GM12878 (cell line): ENCODE measurements around the gene ANKMY1. TPM values are rescaled to one million over a fixed set of nuclear protein-coding genes. Genes with fewer than 3 reads are reported as not detected.

Experiments used
- ATAC-seq: fragments of 200-7000 bp; cut with Tn5 transposase; 3 replicates; pipeline ENCODE4 v1.9.1; 2020; ENCODE audit warnings: mild to moderate bottlenecking, moderate library complexity
- BruUV-seq: library from RNA; stranded (reverse); fragments of 400-500 nt; replicated peaks from 2 replicates; lab custom pipeline; 2021; lab: Mats Ljungman, UMichigan
- CTCF ChIA-PET: fragments of 300-600 bp; sonication (Branson Sonifier 250); formaldehyde crosslinking; extraction: SDS; loops from one replicate; lab custom pipeline; 2021; ENCODE audit warnings: inconsistent platforms; lab: Yijun Ruan, JAX
- POLR2A ChIA-PET: fragments of 350-600 bp; formaldehyde crosslinking; extraction: SDS; loops from one replicate; lab custom pipeline; 2021; ENCODE audit warnings: inconsistent platforms; lab: Charles Lee
- RAD21 ChIA-PET: fragments of 300-600 bp; sonication (Branson Sonifier 250); formaldehyde crosslinking; loops from one replicate; lab custom pipeline; 2023; ENCODE audit warnings: antibody characterized with exemption; ENCODE audit not compliant: unreplicated experiment; lab: Charles Lee
- SMC1A ChIA-PET: fragments of 300-600 bp; sonication (Branson Sonifier 250); formaldehyde crosslinking; loops from one replicate; lab custom pipeline; 2023; ENCODE audit not compliant: unreplicated experiment, uncharacterized antibody; lab: Charles Lee
- DNase-seq: peaks from one replicate; pipeline ENCODE4 v3.0.0-alpha.2; 2011; ENCODE audit warnings: low read depth, low spot score
- FAIRE-seq: peaks from 3 replicates; lab custom pipeline; 2011; peaks lifted over from hg19 to GRCh38; lab: Jason Lieb, UNC
- H2AFZ ChIP-seq: 2 replicates; pipeline ENCODE4 v1.6.0; 2011; ENCODE audit warnings: low read depth, low read length, control low read depth; ENCODE audit not compliant: control insufficient read depth
- H3K27ac ChIP-seq: 2 replicates; pipeline ENCODE4 v1.5.1; 2011; ENCODE audit warnings: control low read depth; ENCODE audit not compliant: control insufficient read depth, insufficient read depth
- H3K27me3 ChIP-seq, 2 experiments: replicated peaks in 1 of 2; 2 replicates each; pipeline versions ENCODE4 v1.6.0 to v1.6.1; 2011; ENCODE audit warnings: low read length in 1 of 2; ENCODE audit not compliant: control insufficient read depth in 2 of 2, insufficient read depth in 2 of 2
- H3K36me3 ChIP-seq, 2 experiments: 2 replicates each; pipeline ENCODE4 v1.5.1; 2011; ENCODE audit warnings: low read length in 1 of 2; ENCODE audit not compliant: control insufficient read depth in 2 of 2, insufficient read depth in 2 of 2
- H3K4me1 ChIP-seq: 2 replicates; pipeline ENCODE4 v1.6.1; 2011; ENCODE audit warnings: mild to moderate bottlenecking, low read length, moderate library complexity, mixed read lengths; ENCODE audit not compliant: control insufficient read depth, insufficient read depth
- H3K4me2 ChIP-seq: 2 replicates; pipeline ENCODE4 v1.6.0; 2011; ENCODE audit warnings: control low read depth; ENCODE audit not compliant: control insufficient read depth, insufficient read depth
- H3K4me3 ChIP-seq: fragments of 200-600 bp; sonication (generic); 2 replicates; pipeline ENCODE4 v1.5.1; 2016
- H3K79me2 ChIP-seq: 2 replicates; pipeline ENCODE4 v1.6.0; 2011; ENCODE audit warnings: low read length; ENCODE audit not compliant: control insufficient read depth, insufficient read depth
- H3K9ac ChIP-seq: 2 replicates; pipeline ENCODE4 v1.8.0; 2011; ENCODE audit warnings: low read length, control low read depth, mixed read lengths; ENCODE audit not compliant: control insufficient read depth, insufficient read depth
- H3K9me3 ChIP-seq: replicated peaks from 3 replicates; pipeline ENCODE4 v1.5.1; 2011; ENCODE audit warnings: mild to moderate bottlenecking, low read length; ENCODE audit not compliant: control insufficient read depth, insufficient read depth
- H4K20me1 ChIP-seq: 2 replicates; pipeline ENCODE4 v1.6.0; 2011; ENCODE audit not compliant: control insufficient read depth, insufficient read depth
- EP300 ChIP-seq, 2 experiments: fragments of 150-350 bp in 1 of 2; IDR thresholded peaks; 2 replicates each; pipeline ENCODE4 v1.6.1; 2011 to 2012; ENCODE audit warnings: low read depth in 2 of 2, low read length in 2 of 2, borderline replicate concordance in 1 of 2, improper control_type of control experiment in 1 of 2, inconsistent platforms in 1 of 2; ENCODE audit not compliant: control insufficient read depth in 1 of 2
- MTA2 ChIP-seq: fragments of 450-650 bp; IDR thresholded peaks from 2 replicates; pipeline ENCODE4 v1.6.1; 2016; ENCODE audit warnings: low read depth, mild to moderate bottlenecking, moderate library complexity
- POLR2AphosphoS2 ChIP-seq: IDR thresholded peaks from 2 replicates; pipeline ENCODE4 v1.6.1; 2011; ENCODE audit warnings: low read depth, mild to moderate bottlenecking, low read length, improper control_type of control experiment, moderate library complexity
- SKIL ChIP-seq: fragments of 450-650 bp; IDR thresholded peaks from 2 replicates; pipeline ENCODE4 v1.6.1; 2017; ENCODE audit warnings: mild to moderate bottlenecking, low read depth, inconsistent platforms; ENCODE audit not compliant: poor library complexity, severe bottlenecking
- SUPT20H ChIP-seq: IDR thresholded peaks from 2 replicates; pipeline ENCODE4 v1.6.1; 2011; ENCODE audit warnings: low read depth, mild to moderate bottlenecking, low read length, moderate library complexity, borderline replicate concordance; ENCODE audit not compliant: control insufficient read depth
- WGBS: methylation state at CpG from one replicate; pipeline ENCODE4 v1.1.6; 2016; ENCODE audit warnings: low lambda C conversion rate; ENCODE audit not compliant: insufficient replicate concordance, insufficient coverage; ENCODE audit errors: missing lambda C conversion rate; 5-methylcytosine and 5-hydroxymethylcytosine counted together
- in situ Hi-C: fragments of 300-500 bp; cut with MboI; formaldehyde crosslinking; loops from 9 replicates; pipeline ENCODE4 v1.14.3; 2018; ENCODE audit warnings: mixed read lengths
- intact Hi-C: fragments of 100-400 bp; cut with micrococcal nuclease; formaldehyde crosslinking; loops from one replicate; pipeline ENCODE4 v1.14.2; 2022; ENCODE audit not compliant: unreplicated experiment
- polyA plus RNA-seq, 11 experiments: library from polyadenylated mRNA; depleted of rRNA in 4 of 11; unstranded in 6 of 11; stranded (reverse) in 5 of 11; fragments of >200 nt; fragmentation: Nextera tagmentation in 4 of 11; fragmentation: Illumina TruSeq in 1 of 11; extraction: Ambion mirVana in 4 of 11; extraction: Trizol in 1 of 11; gene quantifications; 1 replicate in 1 of 11; 2 replicates in 10 of 11; pipeline versions ENCODE4 v1.2.1 to v1.2.3, GENCODE V29; 2011 to 2016; ENCODE audit warnings: inconsistent platforms in 2 of 11, missing spikeins in 2 of 11, low read depth in 1 of 11
- total RNA-seq, 4 experiments: library from RNA; depleted of rRNA in 3 of 4; stranded (reverse); fragments of >200 nt in 3 of 4; fragmentation: Illumina TruSeq in 1 of 4; extraction: Trizol in 1 of 4; gene quantifications; 2 replicates each; pipeline versions ENCODE4 v1.2.1 to v1.2.3, GENCODE V29; 2013 to 2021

ANKMY1 gene
- total and polyA plus RNA-seq, 10 of the 15 experiments (the other 5 are each of a cell fraction or from before 2014, with no cell fraction given), result 1.1 to 15.3 (median 11.1) TPM

- H3K4me3 ChIP-seq, result no peak overlapping the region
- intact Hi-C loops, result no loop called here
- FAIRE-seq, result no peak
- H3K79me2 ChIP-seq, result no peaks in the 10 kb centered on the region
- BruUV-seq, result no TSS peak
- no peak overlapping the region for H3K27ac ChIP-seq
- TF ChIP-seq SUPT20H (no peak), POLR2AphosphoS2 (no peak), MTA2 (no peak), EP300 (IDR thresholded peaks at IDR 0.05; ENCODE audit: borderline replicate concordance in 1 of 2, control insufficient read depth in 1 of 2, low read depth in 2 of 2, low read length in 2 of 2) (no peak), SKIL (no peak)
- TF ChIP-seq, all 136 proteins: peak for 0
- Histone ChIP-seq H3K9ac (no peak overlapping the region), H4K20me1 (no peaks in the 10 kb centered on the region), H3K36me3 (no peaks in the 10 kb centered on the region), H2AFZ (no peak overlapping the region), H3K4me1 (no peaks in the 10 kb centered on the region), H3K9me3 (no peaks in the 10 kb centered on the region), H3K4me2 (no peak overlapping the region), H3K27me3 (peaks cover 0 to 4% of the 10 kb centered on the region in 2 experiments; a peak in 3 of 4 replicates)
- DNase-seq, result no peak
- RAD21 ChIA-PET, result no interaction called here
- SMC1A ChIA-PET, result no interaction called here
- ATAC-seq, result no peak
- WGBS, result 29% methylated on average over 3 of the region's 3 CpGs
- in situ Hi-C loops, result no loop called here
- CTCF ChIA-PET, result interaction anchor here (0.9 kb wide), 1 partner anchor 75 kb away, joined by 3 read pairs; no protein-coding TSS in a partner anchor
- POLR2A ChIA-PET, result no interaction called here
These were observed 126.5 kb downstream of the ANKMY1 start for GRCh38 chr2:240431271-240431660.
